IPS DF 19.7 (cell line): ENCODE results near the gene CTAG1A.
"Not testable (repeated sequence)": the region's sequence is repeated elsewhere in the genome, so short reads cannot be mapped to it uniquely, and the experiment has no call there.

Experiments used
- DNase-seq: peaks from one replicate; pipeline ENCODE4 v3.0.0-alpha.2; 2013; ENCODE audit warnings: low read depth, low spot score

CTAG1A gene

GRCh38 chrX:154584585-154585183 lies at the start of gene CTAG1A:
Gene CTAG1A, plus strand, starts transcription at chrX:154585133. Its CDS starts 74 bp downstream, at chrX:154585207.
- DNase-seq, result not testable (repeated sequence)

- DNase-seq, result no peak
Observed at GRCh38 chrX:154535892-154536291, 49.0 kb upstream of the CTAG1A start.

- no peak for DNase-seq
Observed at GRCh38 chrX:154539077-154539476, 45.9 kb upstream of the CTAG1A start.

- not testable (repeated sequence) for DNase-seq
Observed at GRCh38 chrX:154540365-154540764, 44.6 kb upstream of the CTAG1A start.

GRCh38 chrX:154540897-154541535 lies 43.9 kb upstream of the CTAG1A start:
- no peak for DNase-seq

- no peak for DNase-seq
Observed at GRCh38 chrX:154541589-154541895, 43.4 kb upstream of the CTAG1A start.

GRCh38 chrX:154541896-154542722 lies 42.8 kb upstream of the CTAG1A start:
- DNase-seq, result no peak

GRCh38 chrX:154542723-154543424 lies 42.1 kb upstream of the CTAG1A start:
- DNase-seq, result no peak

- DNase-seq, result no peak
Observed at GRCh38 chrX:154545673-154546274, 39.2 kb upstream of the CTAG1A start.

- no peak for DNase-seq
Observed at GRCh38 chrX:154546354-154547244, 38.3 kb upstream of the CTAG1A start, which contains the start of gene G6PD. Gene G6PD, minus strand, starts transcription at chrX:154546846. Its CDS starts 691 bp downstream, at chrX:154546155.

GRCh38 chrX:154547245-154548027 lies 37.5 kb upstream of the CTAG1A start, which contains the start of gene IKBKG:
Gene IKBKG, plus strand, starts transcription at chrX:154547620. Its CDS starts 4,383 bp downstream, at chrX:154552003.
- no peak for DNase-seq

GRCh38 chrX:154548028-154548316 lies 37.0 kb upstream of the CTAG1A start:
- DNase-seq, result no peak

- no peak for DNase-seq
Observed at GRCh38 chrX:154549766-154550165, 35.2 kb upstream of the CTAG1A start.

- not testable (repeated sequence) for DNase-seq
Observed at GRCh38 chrX:154552112-154552806, 32.7 kb upstream of the CTAG1A start.

- DNase-seq, result not testable (repeated sequence)
Observed at GRCh38 chrX:154558060-154558690, 26.8 kb upstream of the CTAG1A start.

- DNase-seq, result not testable (repeated sequence)
Observed at GRCh38 chrX:154558896-154559295, 26.0 kb upstream of the CTAG1A start.

GRCh38 chrX:154560326-154560725 lies 24.6 kb upstream of the CTAG1A start:
- not testable (repeated sequence) for DNase-seq

- DNase-seq, result not testable (repeated sequence)
Observed at GRCh38 chrX:154562295-154562694, 22.6 kb upstream of the CTAG1A start.

GRCh38 chrX:154570361-154570760 lies 14.6 kb upstream of the CTAG1A start:
- DNase-seq, result not testable (repeated sequence)
